ENCODE results near the gene ZPBP.

ZPBP gene

DNA sequence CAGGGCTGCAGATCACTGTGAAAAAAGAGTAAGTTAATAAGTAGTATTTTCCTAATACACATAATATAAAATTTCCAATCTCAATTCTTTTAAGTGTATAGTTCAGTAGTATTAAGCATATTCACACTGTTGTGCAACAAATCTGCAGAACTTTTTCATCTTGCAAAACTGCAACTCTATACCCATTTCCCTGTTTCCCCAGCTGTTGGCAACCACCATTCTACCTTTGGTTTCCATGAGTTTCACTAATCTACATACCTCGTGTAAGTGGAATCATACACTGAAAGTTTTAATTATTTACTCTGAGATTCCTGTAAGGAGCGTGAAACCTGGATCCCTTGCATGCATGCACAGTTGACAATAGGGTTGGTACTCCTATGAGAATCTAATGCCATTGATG lies 155.4 kb downstream of the ZPBP start:
- TF ChIP-seq GATA2 (IDR thresholded peaks at IDR 0.05; ENCODE audit: low read depth, low read length): no peak
- no peak for TF ChIP-seq GATA3 (IDR thresholded peaks at IDR 0.05; ENCODE audit: low read depth, low read length)

DNA sequence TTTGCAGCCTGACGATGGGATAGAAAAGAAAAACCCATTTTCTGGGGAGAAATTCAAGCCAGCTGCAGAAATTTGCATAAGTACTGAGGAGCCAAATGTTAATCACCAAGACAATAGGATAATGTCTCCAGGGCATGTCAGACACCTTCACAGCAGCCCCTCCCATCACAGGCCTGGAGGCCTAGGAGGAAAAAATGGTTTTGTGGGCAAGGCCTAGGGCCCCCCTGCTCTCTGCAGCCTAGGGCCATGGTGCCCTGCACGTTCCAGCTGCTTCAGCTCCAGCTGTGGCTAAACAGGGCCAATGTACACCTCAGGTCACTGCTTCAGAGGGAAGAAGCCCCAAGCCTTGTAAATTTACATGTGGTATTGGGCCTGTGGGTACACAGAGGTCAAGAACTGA lies 161.4 kb downstream of the ZPBP start:
- TF ChIP-seq GATA3 (IDR thresholded peaks at IDR 0.05; ENCODE audit: low read depth, low read length): no peak

DNA sequence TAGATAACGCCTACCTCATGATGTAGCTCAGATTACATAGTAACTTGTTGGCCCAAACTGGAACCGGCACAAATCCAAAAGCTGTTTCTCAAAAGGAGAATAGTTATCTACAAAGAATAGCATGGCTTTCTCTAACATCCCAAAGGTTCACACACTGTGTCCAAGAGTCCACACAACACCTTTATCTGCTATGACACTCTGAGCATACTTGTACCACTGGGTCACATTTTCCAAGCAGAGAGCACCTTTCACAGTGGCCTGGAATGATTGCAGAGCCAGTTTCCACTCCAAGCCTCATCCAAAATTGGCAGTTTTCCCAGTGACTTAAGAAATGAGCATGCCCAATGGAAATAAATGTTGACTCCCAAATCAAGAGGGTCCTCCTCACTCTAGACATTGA lies 164.3 kb downstream of the ZPBP start:
- TF ChIP-seq GATA3 (IDR thresholded peaks at IDR 0.05; ENCODE audit: low read depth, low read length) (no peak), GATA2 (IDR thresholded peaks at IDR 0.05; ENCODE audit: low read depth, low read length) (no peak)

DNA sequence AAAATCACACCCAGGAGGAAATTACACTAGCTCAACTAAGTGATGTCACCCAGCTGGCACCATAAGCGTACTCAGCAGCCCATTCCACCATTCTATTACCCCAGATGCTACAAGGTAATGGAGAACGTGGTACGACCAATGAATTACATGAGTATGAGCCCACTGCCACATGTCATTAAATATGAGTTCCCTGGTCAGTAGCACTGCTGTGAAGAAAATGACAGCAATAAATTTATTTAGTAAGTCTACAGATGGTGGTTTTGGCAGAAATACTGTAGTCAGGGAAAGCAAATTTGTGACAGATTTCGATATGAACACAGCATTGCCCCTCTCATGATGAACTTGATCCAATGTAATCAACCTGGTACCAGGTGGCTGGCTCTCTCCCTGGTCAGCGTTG lies 165.4 kb downstream of the ZPBP start:
- TF ChIP-seq GATA2 (IDR thresholded peaks at IDR 0.05; ENCODE audit: low read depth, low read length) (no peak), GATA3 (IDR thresholded peaks at IDR 0.05; ENCODE audit: low read depth, low read length) (no peak)

DNA sequence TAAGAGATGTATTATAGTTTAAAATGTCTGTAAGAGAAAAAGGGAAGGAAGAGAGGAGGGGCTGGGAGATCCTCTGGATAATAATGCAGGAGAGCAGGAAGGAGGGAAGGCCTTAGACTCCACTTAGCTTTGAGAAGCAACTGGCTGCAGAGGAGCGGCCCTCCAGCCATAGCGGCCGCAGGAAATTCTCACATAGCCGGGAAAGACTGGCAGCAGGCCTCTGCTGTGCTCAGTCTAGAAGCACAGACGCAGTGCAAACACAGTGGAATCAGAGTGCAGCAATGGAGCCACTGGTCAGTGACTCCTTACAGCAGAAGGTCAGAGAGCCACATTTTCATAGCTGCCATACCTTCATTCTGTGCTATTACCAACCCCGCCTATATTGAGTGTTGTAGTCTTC lies 166.3 kb downstream of the ZPBP start:
- TF ChIP-seq GATA3 (IDR thresholded peaks at IDR 0.05; ENCODE audit: low read depth, low read length) (no peak), GATA2 (IDR thresholded peaks at IDR 0.05; ENCODE audit: low read depth, low read length) (no peak)

DNA sequence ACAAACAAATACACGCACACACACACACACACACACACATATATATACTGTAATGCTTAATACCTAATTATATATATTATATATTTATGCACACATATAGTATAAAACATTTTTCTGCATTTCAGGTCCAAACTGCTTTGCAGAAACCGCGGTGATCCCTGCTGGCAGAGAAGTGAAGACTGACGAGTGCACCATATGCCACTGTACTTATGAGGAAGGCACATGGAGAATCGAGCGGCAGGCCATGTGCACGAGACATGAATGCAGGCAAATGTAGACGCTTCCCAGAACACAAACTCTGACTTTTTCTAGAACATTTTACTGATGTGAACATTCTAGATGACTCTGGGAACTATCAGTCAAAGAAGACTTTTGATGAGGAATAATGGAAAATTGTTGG lies 181.1 kb downstream of the ZPBP start:
- no peak for TF ChIP-seq GATA3 (IDR thresholded peaks at IDR 0.05; ENCODE audit: low read depth, low read length)
- TF ChIP-seq GATA2 (IDR thresholded peaks at IDR 0.05; ENCODE audit: low read depth, low read length): no peak

DNA sequence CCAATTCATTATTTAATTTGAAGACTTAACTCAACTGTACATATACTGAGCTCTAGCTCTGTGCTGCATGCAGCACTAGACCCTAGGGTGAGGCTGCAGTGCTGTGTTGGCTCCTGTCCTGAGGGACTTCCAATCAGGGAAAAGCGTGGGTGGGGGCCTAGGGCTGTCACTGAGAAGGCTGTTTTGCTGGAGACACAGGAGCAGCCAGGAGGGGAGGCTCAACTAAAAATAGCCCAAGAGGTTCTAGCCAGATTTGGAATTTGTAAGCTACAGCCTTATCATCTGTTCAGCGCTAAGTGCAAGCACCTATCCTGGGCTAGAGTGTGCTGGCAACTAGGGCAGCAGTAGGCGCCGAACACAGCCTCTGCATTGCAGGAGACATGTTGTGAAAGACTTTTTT lies 198.5 kb downstream of the ZPBP start:
- TF ChIP-seq GATA3 (IDR thresholded peaks at IDR 0.05; ENCODE audit: low read depth, low read length) (no peak), GATA2 (IDR thresholded peaks at IDR 0.05; ENCODE audit: low read depth, low read length) (no peak)

DNA sequence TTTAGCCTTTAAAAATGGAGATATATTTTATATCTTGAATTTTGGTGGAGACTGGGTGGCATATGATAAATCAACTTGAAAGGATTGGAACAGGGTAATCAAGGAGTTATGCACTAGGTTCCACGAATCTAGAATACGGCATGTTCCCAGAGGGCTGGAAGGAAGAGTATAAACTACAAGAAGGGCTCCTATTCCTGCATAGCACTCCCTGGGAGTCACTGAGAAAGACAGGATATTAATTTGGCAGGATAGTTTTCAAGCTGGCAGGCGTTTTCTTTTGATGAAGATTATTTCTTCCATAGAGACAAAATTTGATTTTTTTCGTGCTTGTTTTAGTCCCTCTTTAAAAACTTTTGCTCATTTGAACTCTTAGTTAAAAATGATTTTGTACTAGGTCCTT lies 199.9 kb downstream of the ZPBP start:
- TF ChIP-seq GATA2 (IDR thresholded peaks at IDR 0.05; ENCODE audit: low read depth, low read length) (no peak), GATA3 (IDR thresholded peaks at IDR 0.05; ENCODE audit: low read depth, low read length) (no peak)

DNA sequence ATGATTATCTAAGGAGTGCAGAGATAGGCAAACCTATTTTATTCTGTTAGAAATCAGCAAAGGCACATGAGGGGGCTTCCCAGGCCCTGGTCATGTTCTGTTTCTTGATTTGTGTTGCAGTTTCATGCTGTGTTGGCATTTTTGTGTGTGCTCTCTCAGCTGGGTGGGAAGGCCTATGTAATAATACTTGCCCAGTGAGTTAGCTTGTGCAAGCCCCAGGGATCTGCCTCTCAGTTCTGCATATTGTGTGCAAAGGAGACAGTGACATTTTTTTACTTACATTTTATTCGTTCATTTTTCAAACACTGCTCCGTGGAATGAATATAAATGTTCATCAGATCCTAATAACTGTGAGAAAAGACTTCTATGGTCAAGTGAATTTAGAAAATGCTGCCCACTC lies 200.6 kb downstream of the ZPBP start:
- TF ChIP-seq GATA2 (IDR thresholded peaks at IDR 0.05; ENCODE audit: low read depth, low read length) (no peak), GATA3 (IDR thresholded peaks at IDR 0.05; ENCODE audit: low read depth, low read length) (no peak)
